ENCODE results near the gene APMAP.
"Not testable (repeated sequence)": the region's sequence is repeated elsewhere in the genome, so short reads cannot be mapped to it uniquely, and the experiment has no call there.

APMAP gene

GRCh38 chr20:25005220-25005619 lies 12.7 kb upstream of the APMAP start:
- in situ Hi-C loops (cut with HindIII; ENCODE audit: low sequenced_read_pairs) = loop anchor here (10.0 kb wide), 1 partner anchor 390 kb away; the partner anchor contains the start of gene ABHD12
- no peak overlapping the region for H3K4me3 ChIP-seq (ENCODE audit: low read depth, low read length)
- TF ChIP-seq CTCF (IDR thresholded peaks at IDR 0.05; ENCODE audit: low read depth, low read length, missing control alignments) = no peak
- DNase-seq (ENCODE audit: low read depth) = peak; percentile 76

GRCh38 chr20:25003002-25003401 lies 10.5 kb upstream of the APMAP start:
- no peak for TF ChIP-seq CTCF (IDR thresholded peaks at IDR 0.05; ENCODE audit: low read depth, low read length, missing control alignments)
- in situ Hi-C loops (cut with HindIII; ENCODE audit: low sequenced_read_pairs) = loop anchor here (10.0 kb wide), 1 partner anchor 392 kb away; the partner anchor contains the start of gene ABHD12
- H3K4me3 ChIP-seq (ENCODE audit: low read depth, low read length) = no peak overlapping the region
- DNase-seq (ENCODE audit: low read depth) = no peak

- not testable (repeated sequence) for DNase-seq (ENCODE audit: low read depth); H3K4me3 ChIP-seq (ENCODE audit: low read depth, low read length)
- in situ Hi-C loops (cut with HindIII; ENCODE audit: low sequenced_read_pairs) = loop anchor here (10.0 kb wide), 1 partner anchor 393 kb away; the partner anchor contains the start of gene ABHD12
These were observed 8.8 kb upstream of the APMAP start for GRCh38 chr20:25001323-25001722.

GRCh38 chr20:25000268-25000801 lies 7.8 kb upstream of the APMAP start:
- in situ Hi-C loops (cut with HindIII; ENCODE audit: low sequenced_read_pairs) = loop anchor here (10.0 kb wide), 1 partner anchor 394 kb away; the partner anchor contains the start of gene ABHD12
- TF ChIP-seq CTCF (IDR thresholded peaks at IDR 0.05; ENCODE audit: low read depth, low read length, missing control alignments) = no peak
- no peak overlapping the region for H3K4me3 ChIP-seq (ENCODE audit: low read depth, low read length)
- DNase-seq (ENCODE audit: low read depth) = peak; percentile 40

GRCh38 chr20:24999568-24999967 lies 7.0 kb upstream of the APMAP start:
- in situ Hi-C loops (cut with HindIII; ENCODE audit: low sequenced_read_pairs) = loop anchor here (25.0 kb wide), 1 partner anchor 163 kb away; no protein-coding TSS in a partner anchor
- TF ChIP-seq CTCF (IDR thresholded peaks at IDR 0.05; ENCODE audit: low read depth, low read length, missing control alignments) = no peak
- no peak overlapping the region for H3K4me3 ChIP-seq (ENCODE audit: low read depth, low read length)
- DNase-seq (ENCODE audit: low read depth) = no peak

- no peak for TF ChIP-seq CTCF (IDR thresholded peaks at IDR 0.05; ENCODE audit: low read depth, low read length, missing control alignments)
These were observed 6.3 kb upstream of the APMAP start for GRCh38 chr20:24998631-24999445.

GRCh38 chr20:24998121-24998520 lies 5.6 kb upstream of the APMAP start:
- TF ChIP-seq CTCF (IDR thresholded peaks at IDR 0.05; ENCODE audit: low read depth, low read length, missing control alignments) = no peak

More at GRCh38 chr20:24998631-24999445, 6.3 kb upstream of the APMAP start:
- no peak for DNase-seq (ENCODE audit: low read depth)
- in situ Hi-C loops (cut with HindIII; ENCODE audit: low sequenced_read_pairs) = loop anchor here (25.0 kb wide), 1 partner anchor 163 kb away; no protein-coding TSS in a partner anchor
- no peak overlapping the region for H3K4me3 ChIP-seq (ENCODE audit: low read depth, low read length)

More at GRCh38 chr20:24998121-24998520, 5.6 kb upstream of the APMAP start:
- DNase-seq (ENCODE audit: low read depth) = no peak
- in situ Hi-C loops (cut with HindIII; ENCODE audit: low sequenced_read_pairs) = loop anchor here (25.0 kb wide), 1 partner anchor 164 kb away; no protein-coding TSS in a partner anchor
- H3K4me3 ChIP-seq (ENCODE audit: low read depth, low read length) = no peak overlapping the region
